Central memory CD8-positive, alpha-beta T cell (primary cell): ENCODE data around the gene COL19A1.

ENCODE experiments used
- ATAC-seq: fragments of 150-1000 bp; cut with Tn5 transposase; replicated peaks from 2 replicates; pipeline ENCODE4 v1.10.0; 2022; ENCODE audit warnings: mild to moderate bottlenecking, moderate FRiP score, moderate number of reproducible peaks; ENCODE audit not compliant: poor library complexity, severe bottlenecking; ENCODE audit errors: extremely low read depth
- DNase-seq, 2 donors: peaks; one replicate each; pipeline ENCODE4 v3.0.0; 2021; ENCODE audit warnings: low spot score in 2 of 2
- H3K27ac Mint-ChIP-seq: one replicate; pipeline ENCODE4 v1.8.0; 2022; ENCODE audit warnings: low read depth, mild to moderate bottlenecking, moderate library complexity, mixed read lengths
- H3K27me3 Mint-ChIP-seq: one replicate; pipeline ENCODE4 v1.8.0; 2022; ENCODE audit warnings: mixed read lengths
- H3K36me3 Mint-ChIP-seq: one replicate; pipeline ENCODE4 v1.8.0; 2022; ENCODE audit warnings: mild to moderate bottlenecking, moderate library complexity, mixed read lengths; ENCODE audit not compliant: insufficient read depth
- H3K4me1 Mint-ChIP-seq: one replicate; pipeline ENCODE4 v1.8.0; 2022; ENCODE audit warnings: mixed read lengths
- H3K4me3 Mint-ChIP-seq: one replicate; pipeline ENCODE4 v1.8.0; 2022; ENCODE audit warnings: mild to moderate bottlenecking, moderate library complexity, mixed read lengths
- H3K9me3 Mint-ChIP-seq: one replicate; pipeline ENCODE4 v1.8.0; 2022; ENCODE audit warnings: mixed read lengths

COL19A1 gene

GRCh38 chr6:70111737-70112136 is 245.4 kb downstream of the COL19A1 start:
- H3K27ac Mint-ChIP-seq: no peak overlapping the region
- no peaks in the 10 kb centered on the region for H3K9me3 Mint-ChIP-seq
- DNase-seq (no peak), ATAC-seq (no peak)
- H3K4me1 Mint-ChIP-seq: no peaks in the 10 kb centered on the region
- H3K4me3 Mint-ChIP-seq: no peak overlapping the region
- H3K27me3 Mint-ChIP-seq: no peaks in the 10 kb centered on the region
- no peaks in the 10 kb centered on the region for H3K36me3 Mint-ChIP-seq

DNA sequence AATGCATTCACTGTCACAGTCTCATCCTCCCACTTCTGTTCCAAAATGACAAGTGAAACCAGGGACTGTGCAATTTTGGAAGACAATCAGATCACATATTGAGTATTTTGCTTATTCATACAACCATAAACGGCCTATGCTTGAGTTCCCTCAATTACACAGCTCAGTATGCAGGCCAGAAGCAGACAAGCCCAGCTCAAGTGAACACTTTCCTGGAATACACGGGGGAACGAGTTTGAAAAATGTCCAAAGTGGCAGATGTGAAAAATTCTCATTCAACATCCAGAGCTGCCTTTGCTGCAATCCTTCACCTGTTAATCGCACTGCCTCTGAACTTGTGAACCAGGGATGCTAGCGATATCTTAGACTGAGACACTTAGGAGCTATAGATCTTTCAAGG is 246.4 kb downstream of the COL19A1 start:
- no peak for DNase-seq
- H3K4me1 Mint-ChIP-seq: no peaks in the 10 kb centered on the region
- ATAC-seq: no peak
- H3K36me3 Mint-ChIP-seq: no peaks in the 10 kb centered on the region
- H3K4me3 Mint-ChIP-seq: no peak overlapping the region
- H3K9me3 Mint-ChIP-seq: no peaks in the 10 kb centered on the region
- H3K27ac Mint-ChIP-seq: no peak overlapping the region
- no peaks in the 10 kb centered on the region for H3K27me3 Mint-ChIP-seq

DNA sequence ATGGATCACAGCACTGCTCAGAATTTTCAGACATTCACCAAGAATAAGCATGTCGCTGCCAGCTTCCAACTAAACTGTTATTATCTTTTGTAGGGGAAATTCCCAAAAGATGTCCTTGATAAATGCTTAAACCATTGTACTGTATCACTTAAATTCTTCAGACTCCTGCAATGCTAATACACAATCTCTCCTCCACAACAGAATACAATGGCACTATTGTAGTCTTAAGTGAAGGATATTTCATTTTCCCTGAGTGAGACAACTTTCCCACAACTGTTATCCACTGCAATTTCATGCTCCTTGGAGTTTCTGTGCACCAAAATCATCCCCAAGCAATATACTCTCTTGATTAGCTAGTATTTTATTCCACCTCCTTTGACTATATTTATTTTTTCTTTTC is 246.8 kb downstream of the COL19A1 start:
- H3K4me3 Mint-ChIP-seq: no peak overlapping the region
- H3K4me1 Mint-ChIP-seq: no peaks in the 10 kb centered on the region
- no peaks in the 10 kb centered on the region for H3K36me3 Mint-ChIP-seq
- no peaks in the 10 kb centered on the region for H3K9me3 Mint-ChIP-seq
- DNase-seq: no peak
- no peak overlapping the region for H3K27ac Mint-ChIP-seq
- no peak for ATAC-seq
- no peaks in the 10 kb centered on the region for H3K27me3 Mint-ChIP-seq

GRCh38 chr6:70118670-70119069 is 252.3 kb downstream of the COL19A1 start:
- no peak for ATAC-seq
- Mint-ChIP-seq H3K27me3 (no peaks in the 10 kb centered on the region), H3K4me1 (no peaks in the 10 kb centered on the region)

GRCh38 chr6:70119218-70119835 is 253.0 kb downstream of the COL19A1 start:
- ATAC-seq (no peak), DNase-seq (no peak)
- Mint-ChIP-seq H3K36me3 (peaks cover 2% of the 10 kb centered on the region), H3K27ac (no peak overlapping the region), H3K27me3 (no peaks in the 10 kb centered on the region), H3K9me3 (no peaks in the 10 kb centered on the region), H3K4me3 (no peak overlapping the region), H3K4me1 (no peaks in the 10 kb centered on the region)

More at GRCh38 chr6:70118670-70119069, 252.3 kb downstream of the COL19A1 start:
- Mint-ChIP-seq H3K9me3 (no peaks in the 10 kb centered on the region), H3K4me3 (no peak overlapping the region), H3K36me3 (peaks cover 2% of the 10 kb centered on the region), H3K27ac (no peak overlapping the region)
- no peak for DNase-seq

- DNase-seq (no peak), ATAC-seq (no peak)
- no peaks in the 10 kb centered on the region for H3K27me3 Mint-ChIP-seq
- peaks cover 2% of the 10 kb centered on the region for H3K36me3 Mint-ChIP-seq
- no peak overlapping the region for H3K27ac Mint-ChIP-seq
- H3K4me1 Mint-ChIP-seq: no peaks in the 10 kb centered on the region
- no peaks in the 10 kb centered on the region for H3K9me3 Mint-ChIP-seq
- no peak overlapping the region for H3K4me3 Mint-ChIP-seq
Observed at GRCh38 chr6:70124443-70124842, 258.1 kb downstream of the COL19A1 start.

GRCh38 chr6:70124882-70125545 is 258.7 kb downstream of the COL19A1 start:
- no peak overlapping the region for H3K4me3 Mint-ChIP-seq
- DNase-seq (no peak), ATAC-seq (no peak)
- peaks cover 2% of the 10 kb centered on the region for H3K36me3 Mint-ChIP-seq
- no peaks in the 10 kb centered on the region for H3K27me3 Mint-ChIP-seq
- no peak overlapping the region for H3K27ac Mint-ChIP-seq
- H3K9me3 Mint-ChIP-seq: no peaks in the 10 kb centered on the region
- no peaks in the 10 kb centered on the region for H3K4me1 Mint-ChIP-seq

DNA sequence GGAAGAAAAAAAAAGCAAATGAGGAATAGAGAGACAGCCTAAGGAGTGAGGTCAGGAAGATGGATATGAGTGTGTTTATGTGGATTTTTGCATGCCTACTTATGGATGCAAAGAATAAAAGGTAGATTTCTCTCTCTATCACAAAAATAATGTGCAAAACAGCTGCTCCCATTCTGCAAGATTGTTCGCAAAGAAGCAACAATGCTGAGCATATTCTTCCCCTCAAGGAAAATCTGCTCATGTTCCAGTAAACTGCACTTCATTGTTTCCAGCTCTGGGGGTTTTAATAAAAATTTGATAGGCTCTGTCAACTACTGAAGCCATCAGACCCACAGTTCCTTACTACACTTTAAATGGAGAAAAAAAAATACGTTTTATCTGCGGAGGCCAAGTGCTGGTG is 259.2 kb downstream of the COL19A1 start:
- no peak overlapping the region for H3K4me3 Mint-ChIP-seq
- no peak overlapping the region for H3K27ac Mint-ChIP-seq
- ATAC-seq: no peak
- no peak for DNase-seq
- no peaks in the 10 kb centered on the region for H3K27me3 Mint-ChIP-seq
- H3K36me3 Mint-ChIP-seq: peaks cover under 1% of the 10 kb centered on the region
- H3K9me3 Mint-ChIP-seq: no peaks in the 10 kb centered on the region
- H3K4me1 Mint-ChIP-seq: no peaks in the 10 kb centered on the region

GRCh38 chr6:70129341-70129740 is 263.0 kb downstream of the COL19A1 start:
- Mint-ChIP-seq H3K4me1 (no peaks in the 10 kb centered on the region), H3K36me3 (no peaks in the 10 kb centered on the region), H3K4me3 (no peak overlapping the region), H3K27me3 (no peaks in the 10 kb centered on the region), H3K27ac (no peak overlapping the region), H3K9me3 (no peaks in the 10 kb centered on the region)
- ATAC-seq (no peak), DNase-seq (no peak)

DNA sequence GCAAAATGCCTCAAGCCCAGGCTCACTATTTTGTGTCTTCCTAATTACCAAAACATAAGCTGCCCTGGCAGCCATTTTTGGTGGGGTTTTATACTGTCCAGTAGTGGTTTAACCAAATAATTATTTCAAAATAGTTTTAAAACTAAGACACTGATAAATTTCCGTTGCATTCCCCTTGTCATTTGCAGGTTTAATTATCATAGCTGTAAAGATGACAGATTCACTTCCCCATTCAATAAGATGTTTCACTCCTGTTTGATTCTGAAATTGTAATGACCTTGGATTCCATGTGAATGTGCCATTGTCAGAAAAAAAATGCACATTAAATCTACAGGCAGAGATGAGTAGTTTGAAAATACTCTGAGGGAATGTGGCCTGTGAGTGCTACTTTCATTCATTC is 264.5 kb downstream of the COL19A1 start:
- no peak for DNase-seq
- Mint-ChIP-seq H3K9me3 (no peaks in the 10 kb centered on the region), H3K27ac (no peak overlapping the region), H3K4me3 (no peak overlapping the region), H3K27me3 (no peaks in the 10 kb centered on the region), H3K4me1 (no peaks in the 10 kb centered on the region), H3K36me3 (no peaks in the 10 kb centered on the region)
- ATAC-seq: no peak

DNA sequence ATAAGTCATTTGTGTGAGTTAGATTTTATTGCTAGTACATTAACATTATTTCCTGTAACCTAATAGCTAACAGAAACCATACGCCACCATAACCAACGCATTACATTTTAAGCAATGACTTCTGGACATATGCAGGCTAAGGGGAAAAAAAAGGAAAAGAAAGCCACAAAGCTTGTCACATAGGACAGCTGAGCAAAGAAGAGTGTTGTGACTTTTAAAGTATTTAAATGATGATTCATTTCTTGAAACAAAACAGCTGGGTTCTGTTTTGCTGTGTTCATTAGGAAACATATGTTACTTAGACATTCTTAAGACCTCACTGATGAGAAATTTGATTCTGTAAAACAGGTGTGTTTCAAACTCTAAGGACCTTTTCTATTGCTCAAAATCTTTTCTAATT is 265.2 kb downstream of the COL19A1 start:
- DNase-seq: no peak
- Mint-ChIP-seq H3K4me1 (no peaks in the 10 kb centered on the region), H3K9me3 (no peaks in the 10 kb centered on the region)

GRCh38 chr6:70133246-70133645 is 266.9 kb downstream of the COL19A1 start:
- Mint-ChIP-seq H3K27me3 (no peaks in the 10 kb centered on the region), H3K36me3 (no peaks in the 10 kb centered on the region), H3K27ac (no peak overlapping the region), H3K4me1 (no peaks in the 10 kb centered on the region), H3K9me3 (no peaks in the 10 kb centered on the region), H3K4me3 (no peak overlapping the region)
- DNase-seq: no peak
- ATAC-seq: no peak

More for the DNA sequence above, 265.2 kb downstream of the COL19A1 start:
- H3K4me3 Mint-ChIP-seq: no peak overlapping the region
- H3K27me3 Mint-ChIP-seq: no peaks in the 10 kb centered on the region
- no peak overlapping the region for H3K27ac Mint-ChIP-seq
- ATAC-seq: no peak
- no peaks in the 10 kb centered on the region for H3K36me3 Mint-ChIP-seq

- no peaks in the 10 kb centered on the region for H3K4me1 Mint-ChIP-seq
- ATAC-seq: no peak
- no peaks in the 10 kb centered on the region for H3K9me3 Mint-ChIP-seq
- no peak overlapping the region for H3K27ac Mint-ChIP-seq
- no peak for DNase-seq
- H3K27me3 Mint-ChIP-seq: no peaks in the 10 kb centered on the region
- H3K36me3 Mint-ChIP-seq: no peaks in the 10 kb centered on the region
- H3K4me3 Mint-ChIP-seq: no peak overlapping the region
Observed at GRCh38 chr6:70134542-70134941, 268.2 kb downstream of the COL19A1 start.
